ENCODE data around the gene THSD7A. TPM values are rescaled to one million over a fixed set of nuclear protein-coding genes. Genes with fewer than 3 reads are reported as not detected.

THSD7A gene
- total RNA-seq, 1 donor from 2014 or later: 8.0 TPM

- H3K4me3 ChIP-seq: no peak overlapping the region
- no peak for TF ChIP-seq CTCF (IDR thresholded peaks at IDR 0.05)
- DNase-seq (no peak), ATAC-seq (peak; percentile 67)
- no peaks in the 10 kb centered on the region for H3K9me3 ChIP-seq
- H3K36me3 ChIP-seq: no peaks in the 10 kb centered on the region
- no peaks in the 10 kb centered on the region for H3K4me1 ChIP-seq
- intact Hi-C loops (cut with DNase I): no loop called here
- H3K27ac ChIP-seq: no peak overlapping the region
- no peaks in the 10 kb centered on the region for H3K27me3 ChIP-seq
Measured at GRCh38 chr7:11749629-11750028, 82.4 kb downstream of the THSD7A start.

GRCh38 chr7:11748884-11749283 is 83.1 kb downstream of the THSD7A start:
- no peak for TF ChIP-seq CTCF (IDR thresholded peaks at IDR 0.05)
- Histone ChIP-seq H3K36me3 (no peaks in the 10 kb centered on the region), H3K4me3 (no peak overlapping the region), H3K27ac (no peak overlapping the region), H3K4me1 (no peaks in the 10 kb centered on the region), H3K27me3 (no peaks in the 10 kb centered on the region), H3K9me3 (no peaks in the 10 kb centered on the region)
- intact Hi-C loops (cut with DNase I): no loop called here
- no peak for DNase-seq
- ATAC-seq: no peak

GRCh38 chr7:11747715-11748485 is 84.1 kb downstream of the THSD7A start:
- no peaks in the 10 kb centered on the region for H3K4me1 ChIP-seq
- no peaks in the 10 kb centered on the region for H3K27me3 ChIP-seq
- no peaks in the 10 kb centered on the region for H3K9me3 ChIP-seq
- TF ChIP-seq CTCF (IDR thresholded peaks at IDR 0.05): no peak
- H3K27ac ChIP-seq: no peak overlapping the region
- ATAC-seq: no peak
- intact Hi-C loops (cut with DNase I): no loop called here
- no peaks in the 10 kb centered on the region for H3K36me3 ChIP-seq
- no peak overlapping the region for H3K4me3 ChIP-seq
- DNase-seq: no peak

GRCh38 chr7:11746591-11746990 is 85.4 kb downstream of the THSD7A start:
- DNase-seq (no peak), ATAC-seq (no peak)
- Histone ChIP-seq H3K36me3 (no peaks in the 10 kb centered on the region), H3K4me1 (no peaks in the 10 kb centered on the region), H3K4me3 (no peak overlapping the region), H3K27ac (no peak overlapping the region), H3K27me3 (no peaks in the 10 kb centered on the region), H3K9me3 (no peaks in the 10 kb centered on the region)
- intact Hi-C loops (cut with DNase I): no loop called here
- TF ChIP-seq CTCF (IDR thresholded peaks at IDR 0.05): no peak

- Histone ChIP-seq H3K36me3 (no peaks in the 10 kb centered on the region), H3K4me1 (no peaks in the 10 kb centered on the region), H3K27ac (no peak overlapping the region), H3K4me3 (no peak overlapping the region), H3K27me3 (no peaks in the 10 kb centered on the region), H3K9me3 (no peaks in the 10 kb centered on the region)
- TF ChIP-seq CTCF (IDR thresholded peaks at IDR 0.05): no peak
- intact Hi-C loops (cut with DNase I): no loop called here
- ATAC-seq (no peak), DNase-seq (no peak)
Measured at GRCh38 chr7:11743548-11743947, 88.5 kb downstream of the THSD7A start.
